Cardiac septum (tissue), 1 donor: ENCODE measurements around the gene BMPR1A. TPM values are rescaled to one million over a fixed set of nuclear protein-coding genes. Genes with fewer than 3 reads are reported as not detected.

ENCODE experiments used
- DNase-seq: peaks from one replicate; pipeline ENCODE4 v3.0.0-alpha.2; 2020; ENCODE audit warnings: low spot score
- intact Hi-C: fragments of 100-400 bp; cut with DNase I; formaldehyde crosslinking; loops from one replicate; pipeline ENCODE4 v1.14.0; 2022
- total RNA-seq: library from RNA; stranded (reverse); fragmentation: NEBNext Ultra II Directional; extraction: Animal tissue kit (Norgen Biotek cat#: 25700); gene quantifications from one replicate; pipeline ENCODE4 v1.2.1, GENCODE V29; 2021
- donor health status: DM: no; HTN: no; CAD: no.

BMPR1A gene
- total RNA-seq, 1 donor from 2014 or later = 60.0 TPM

GRCh38 chr10:86792461-86793167, 36.2 kb downstream of the BMPR1A start:
- DNase-seq = no peak
- intact Hi-C loops = no loop called here

GRCh38 chr10:86793696-86794095, 37.3 kb downstream of the BMPR1A start:
- no peak for DNase-seq
- intact Hi-C loops = no loop called here

- intact Hi-C loops = no loop called here
- no peak for DNase-seq
Measured at GRCh38 chr10:86795353-86795752, 38.9 kb downstream of the BMPR1A start.

GRCh38 chr10:86798025-86798424, 41.6 kb downstream of the BMPR1A start:
- no peak for DNase-seq

GRCh38 chr10:86798611-86799010, 42.2 kb downstream of the BMPR1A start:
- intact Hi-C loops = no loop called here
- no peak for DNase-seq

More at GRCh38 chr10:86798025-86798424, 41.6 kb downstream of the BMPR1A start:
- intact Hi-C loops = no loop called here

GRCh38 chr10:86799188-86799845, 42.9 kb downstream of the BMPR1A start:
- intact Hi-C loops = no loop called here
- DNase-seq = no peak

GRCh38 chr10:86801995-86802394, 45.6 kb downstream of the BMPR1A start:
- no peak for DNase-seq
- intact Hi-C loops = no loop called here

- intact Hi-C loops = no loop called here
- DNase-seq = no peak
Measured at GRCh38 chr10:86802473-86803108, 46.2 kb downstream of the BMPR1A start.

- DNase-seq = no peak
- intact Hi-C loops = no loop called here
Measured at GRCh38 chr10:86803156-86803555, 46.7 kb downstream of the BMPR1A start.

- no peak for DNase-seq
- intact Hi-C loops = no loop called here
Measured at GRCh38 chr10:86804805-86805204, 48.4 kb downstream of the BMPR1A start.

GRCh38 chr10:86813101-86813500, 56.7 kb downstream of the BMPR1A start:
- intact Hi-C loops = no loop called here
- DNase-seq = no peak

- intact Hi-C loops = no loop called here
- DNase-seq = no peak
Measured at GRCh38 chr10:86813982-86814381, 57.6 kb downstream of the BMPR1A start.

GRCh38 chr10:86815035-86815617, 58.7 kb downstream of the BMPR1A start:
- intact Hi-C loops = no loop called here
- DNase-seq = no peak

GRCh38 chr10:86815640-86816039, 59.2 kb downstream of the BMPR1A start:
- no peak for DNase-seq
- intact Hi-C loops = no loop called here

GRCh38 chr10:86817246-86817645, 60.8 kb downstream of the BMPR1A start:
- no peak for DNase-seq
- intact Hi-C loops = no loop called here

- no peak for DNase-seq
- intact Hi-C loops = no loop called here
Measured at GRCh38 chr10:86819567-86819966, 63.1 kb downstream of the BMPR1A start.

- intact Hi-C loops = no loop called here
- DNase-seq = no peak
Measured at GRCh38 chr10:86820509-86820908, 64.1 kb downstream of the BMPR1A start.

- DNase-seq = no peak
- intact Hi-C loops = no loop called here
Measured at GRCh38 chr10:86821388-86821999, 65.1 kb downstream of the BMPR1A start.

- DNase-seq = no peak
- intact Hi-C loops = no loop called here
Measured at GRCh38 chr10:86823565-86823964, 67.1 kb downstream of the BMPR1A start.

GRCh38 chr10:86824151-86824550, 67.7 kb downstream of the BMPR1A start:
- no peak for DNase-seq
- intact Hi-C loops = no loop called here
